ENCODE data around the gene KCTD16.
A peak's percentile ranks its signal among the peaks of the same experiment; 100 is the strongest.

KCTD16 gene

GRCh38 chr5:144333336-144333920 lies 162.8 kb downstream of the KCTD16 start:
- no peak for DNase-seq (ENCODE audit: low spot score)

GRCh38 chr5:144335561-144335960 lies 164.9 kb downstream of the KCTD16 start:
- no peak for DNase-seq (ENCODE audit: low spot score)

- no peak for DNase-seq (ENCODE audit: low spot score)
These were observed 165.7 kb downstream of the KCTD16 start for GRCh38 chr5:144336191-144336961.

- no peak for DNase-seq (ENCODE audit: low spot score)
These were observed 181.7 kb downstream of the KCTD16 start for GRCh38 chr5:144352330-144352729.

- DNase-seq (ENCODE audit: low spot score): no peak
These were observed 182.2 kb downstream of the KCTD16 start for GRCh38 chr5:144352732-144353317.

GRCh38 chr5:144356489-144356888 lies 185.8 kb downstream of the KCTD16 start:
- no peak for DNase-seq (ENCODE audit: low spot score)

GRCh38 chr5:144361406-144361805 lies 190.7 kb downstream of the KCTD16 start:
- no peak for DNase-seq (ENCODE audit: low spot score)

- DNase-seq (ENCODE audit: low spot score): no peak
These were observed 195.2 kb downstream of the KCTD16 start for GRCh38 chr5:144365885-144366284.

- no peak for DNase-seq (ENCODE audit: low spot score)
These were observed 197.3 kb downstream of the KCTD16 start for GRCh38 chr5:144367991-144368390.

GRCh38 chr5:144368556-144368955 lies 197.9 kb downstream of the KCTD16 start:
- no peak for DNase-seq (ENCODE audit: low spot score)

GRCh38 chr5:144369006-144369405 lies 198.3 kb downstream of the KCTD16 start:
- no peak for DNase-seq (ENCODE audit: low spot score)

GRCh38 chr5:144370273-144370672 lies 199.6 kb downstream of the KCTD16 start:
- no peak for DNase-seq (ENCODE audit: low spot score)

GRCh38 chr5:144374637-144375036 lies 204.0 kb downstream of the KCTD16 start:
- DNase-seq (ENCODE audit: low spot score): no peak

GRCh38 chr5:144377207-144377606 lies 206.5 kb downstream of the KCTD16 start:
- DNase-seq (ENCODE audit: low spot score): no peak

- no peak for DNase-seq (ENCODE audit: low spot score)
These were observed 208.0 kb downstream of the KCTD16 start for GRCh38 chr5:144378681-144379080.

- no peak for DNase-seq (ENCODE audit: low spot score)
These were observed 214.9 kb downstream of the KCTD16 start for GRCh38 chr5:144385597-144385996.

GRCh38 chr5:144386315-144386714 lies 215.6 kb downstream of the KCTD16 start:
- no peak for DNase-seq (ENCODE audit: low spot score)

- peak; percentile 1 for DNase-seq (ENCODE audit: low spot score)
These were observed 219.5 kb downstream of the KCTD16 start for GRCh38 chr5:144390133-144390532.

GRCh38 chr5:144391044-144391443 lies 220.4 kb downstream of the KCTD16 start:
- DNase-seq (ENCODE audit: low spot score): no peak

GRCh38 chr5:144393641-144394435 lies 223.2 kb downstream of the KCTD16 start:
- no peak for DNase-seq (ENCODE audit: low spot score)

- DNase-seq (ENCODE audit: low spot score): no peak
These were observed 225.0 kb downstream of the KCTD16 start for GRCh38 chr5:144395704-144396103.

- DNase-seq (ENCODE audit: low spot score): no peak
These were observed 232.4 kb downstream of the KCTD16 start for GRCh38 chr5:144403058-144403457.
